HepG2 (cell line): ENCODE measurements around the gene PLEKHA8. TPM values are rescaled to one million over a fixed set of nuclear protein-coding genes. Genes with fewer than 3 reads are reported as not detected.
A peak's percentile ranks its signal among the peaks of the same experiment; 100 is the strongest.

Experiments used
- BRCA1 ChIP-seq: sonication (generic); formaldehyde crosslinking; IDR thresholded peaks from 2 replicates; pipeline ENCODE4 v1.4.0; 2020; ENCODE audit warnings: missing genetic modification reagents
- CHCHD3 ChIP-seq: sonication (generic); formaldehyde crosslinking; IDR thresholded peaks from 2 replicates; pipeline ENCODE4 v1.8.0; 2022; ENCODE audit warnings: mild to moderate bottlenecking, missing genetic modification reagents, moderate library complexity
- HNF4G ChIP-seq, 2 experiments: sonication (generic) in 1 of 2; formaldehyde crosslinking in 1 of 2; IDR thresholded peaks; 2 replicates each; pipeline versions ENCODE4 v1.4.0 to v1.6.1; 2011 to 2020; ENCODE audit warnings: borderline replicate concordance in 2 of 2, low read depth in 2 of 2, mild to moderate bottlenecking in 2 of 2, low read length in 1 of 2, missing genetic modification reagents in 1 of 2, moderate library complexity in 1 of 2
- NFAT5 ChIP-seq: sonication (generic); formaldehyde crosslinking; IDR thresholded peaks from 2 replicates; pipeline ENCODE4 v1.4.0; 2020; ENCODE audit warnings: missing genetic modification reagents
- PPARG ChIP-seq: conservative IDR thresholded peaks from 2 replicates; pipeline ENCODE4 v1.6.1; 2016; ENCODE audit warnings: missing biosample characterization, missing genetic modification reagents
- PREB ChIP-seq: sonication (generic); formaldehyde crosslinking; IDR thresholded peaks from 2 replicates; pipeline ENCODE4 v1.4.0; 2020; ENCODE audit warnings: missing genetic modification reagents
- PTBP1 ChIP-seq: fragments of 200-400 bp; formaldehyde crosslinking; IDR thresholded peaks from 2 replicates; pipeline ENCODE4 v1.6.1; 2018; ENCODE audit warnings: low read length, low read depth; ENCODE audit not compliant: poor library complexity, severe bottlenecking
- RORA ChIP-seq: sonication (generic); formaldehyde crosslinking; IDR thresholded peaks from 2 replicates; pipeline ENCODE4 v1.5.0; 2020; ENCODE audit warnings: mild to moderate bottlenecking, missing genetic modification reagents, moderate library complexity
- SMARCE1 ChIP-seq: fragments of 450-650 bp; IDR thresholded peaks from 2 replicates; pipeline ENCODE4 v1.6.1; 2017; ENCODE audit warnings: borderline replicate concordance
- SMYD3 ChIP-seq: sonication (generic); formaldehyde crosslinking; IDR thresholded peaks from 2 replicates; pipeline ENCODE4 v1.8.1; 2023; ENCODE audit warnings: mild to moderate bottlenecking, missing genetic modification reagents
- TCF12 ChIP-seq, 2 experiments: fragments of 450-650 bp in 1 of 2; sonication (generic) in 1 of 2; formaldehyde crosslinking in 1 of 2; IDR thresholded peaks; 2 replicates each; pipeline versions ENCODE4 v1.6.1 to v1.8.0; 2017 to 2022; ENCODE audit warnings: antibody characterized with exemption in 1 of 2, mild to moderate bottlenecking in 1 of 2, missing genetic modification reagents in 1 of 2, moderate library complexity in 1 of 2
- TEAD3 ChIP-seq: optimal IDR thresholded peaks from 2 replicates; pipeline ENCODE3; 2016; ENCODE audit warnings: borderline replicate concordance
- THAP9 ChIP-seq: sonication (generic); formaldehyde crosslinking; IDR thresholded peaks from 2 replicates; pipeline ENCODE4; 2020; ENCODE audit warnings: missing genetic modification reagents, mild to moderate bottlenecking, borderline replicate concordance
- ZFP82 ChIP-seq: sonication (generic); formaldehyde crosslinking; IDR thresholded peaks from 2 replicates; pipeline ENCODE4 v1.5.1; 2020; ENCODE audit warnings: mild to moderate bottlenecking, missing genetic modification reagents, borderline replicate concordance
- ZNF12 ChIP-seq: sonication (generic); formaldehyde crosslinking; IDR thresholded peaks from 2 replicates; pipeline ENCODE4 v1.5.0; 2020; ENCODE audit warnings: missing genetic modification reagents
- ZNF30 ChIP-seq: sonication (generic); formaldehyde crosslinking; IDR thresholded peaks from 2 replicates; pipeline ENCODE4 v1.5.0; 2020; ENCODE audit warnings: mild to moderate bottlenecking, missing genetic modification reagents
- ZNF639 ChIP-seq: conservative IDR thresholded peaks from 2 replicates; pipeline ENCODE4 v1.6.1; 2018; ENCODE audit warnings: missing genetic modification reagents
- ZNF782 ChIP-seq: sonication (generic); formaldehyde crosslinking; IDR thresholded peaks from 2 replicates; pipeline ENCODE4 v1.4.0; 2020; ENCODE audit warnings: missing genetic modification reagents, mild to moderate bottlenecking, borderline replicate concordance
- polyA plus RNA-seq, 8 experiments: library from polyadenylated mRNA; depleted of rRNA in 3 of 8; stranded (reverse) in 7 of 8; unstranded in 1 of 8; fragments of >200 nt; fragmentation: Illumina TruSeq in 4 of 8; extraction: Trizol in 4 of 8; gene quantifications; 2 replicates each; pipeline versions ENCODE4 v1.2.1 to v1.2.3, GENCODE V29; 2011 to 2016; ENCODE audit warnings: low read depth in 4 of 8, missing spikeins in 1 of 8, mixed read lengths in 1 of 8; ENCODE audit not compliant: insufficient read depth in 1 of 8
- total RNA-seq, 5 experiments: library from RNA; depleted of rRNA; stranded (reverse); fragments of >200 nt; fragmentation: Illumina TruSeq; extraction: Trizol; gene quantifications; 2 replicates each; pipeline ENCODE4 v1.2.3, GENCODE V29; 2016; ENCODE audit warnings: low read depth in 1 of 5

PLEKHA8 gene
- total and polyA plus RNA-seq, 2 of the 13 experiments (the other 11 are each of a cell fraction or from before 2014, with no cell fraction given), result 12.5 to 26.4 TPM

GRCh38 chr7:30026229-30027064 is 1.8 kb upstream of the PLEKHA8 start, which contains the start of gene FKBP14 (continued):
- peak; percentile 64; the same call in 1 of the 2 replicates for TF ChIP-seq SMYD3
- no peak for TF ChIP-seq HNF4G (IDR thresholded peaks at IDR 0.05; ENCODE audit: borderline replicate concordance, low read depth, low read length)
- no peak for TF ChIP-seq HNF4G (CRISPR knock-in tag; IDR thresholded peaks at IDR 0.05; ENCODE audit: borderline replicate concordance, low read depth)
- peak; percentile 7; the same call in 1 of the 2 replicates for TF ChIP-seq ZFP82 (CRISPR knock-in tag)
- no peak for TF ChIP-seq ZNF30
- no peak for TF ChIP-seq TCF12 (IDR thresholded peaks at IDR 0.05)
- no peak for TF ChIP-seq TCF12 (CRISPR knock-in tag; IDR thresholded peaks at IDR 0.05)
- no peak for TF ChIP-seq ZNF782 (CRISPR knock-in tag)
- TF ChIP-seq THAP9 (CRISPR knock-in tag), result no peak
- no peak for TF ChIP-seq CHCHD3 (CRISPR knock-in tag)
- TF ChIP-seq PPARG (CRISPR knock-in tag), result no peak
- TF ChIP-seq PTBP1, result no peak
- TF ChIP-seq ZNF639, result no peak
- no peak for TF ChIP-seq NFAT5 (CRISPR knock-in tag)
- no peak for TF ChIP-seq PREB (CRISPR knock-in tag)
- no peak for TF ChIP-seq BRCA1 (CRISPR knock-in tag)
- 0 out of 2 replicates have a peak, but pooled peaks have one; percentile 46 for TF ChIP-seq RORA (CRISPR knock-in tag)
- no peak for TF ChIP-seq ZNF12 (CRISPR knock-in tag)
- no peak for TF ChIP-seq SMARCE1
- peak; percentile 76 for TF ChIP-seq TEAD3
